NCI-H510A (cell line): ENCODE data around the gene EREG.

Source experiments
- DNase-seq: peaks from one replicate; lab custom pipeline; 2025; lab: John Stamatoyannopoulos, UW

Gene EREG

DNA sequence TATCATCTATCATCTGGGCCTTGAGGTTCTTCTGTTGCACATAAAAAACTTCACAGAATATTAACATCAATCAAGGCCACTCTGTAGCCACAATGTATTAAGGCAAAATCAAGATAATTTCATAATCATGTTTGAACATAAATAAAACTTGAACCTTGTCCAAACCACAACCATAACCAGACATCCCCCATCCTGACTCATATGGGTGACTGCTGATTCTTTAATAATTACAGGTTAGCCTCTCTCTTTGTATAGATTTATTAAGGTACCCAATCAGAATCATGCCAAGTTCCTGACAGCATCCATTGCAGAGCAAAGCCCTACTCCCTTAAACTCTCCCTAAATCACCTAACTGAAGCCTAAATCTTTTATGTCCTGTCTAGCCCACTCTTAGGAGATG lies 63.3 kb downstream of the EREG start:
- no peak for DNase-seq

DNA sequence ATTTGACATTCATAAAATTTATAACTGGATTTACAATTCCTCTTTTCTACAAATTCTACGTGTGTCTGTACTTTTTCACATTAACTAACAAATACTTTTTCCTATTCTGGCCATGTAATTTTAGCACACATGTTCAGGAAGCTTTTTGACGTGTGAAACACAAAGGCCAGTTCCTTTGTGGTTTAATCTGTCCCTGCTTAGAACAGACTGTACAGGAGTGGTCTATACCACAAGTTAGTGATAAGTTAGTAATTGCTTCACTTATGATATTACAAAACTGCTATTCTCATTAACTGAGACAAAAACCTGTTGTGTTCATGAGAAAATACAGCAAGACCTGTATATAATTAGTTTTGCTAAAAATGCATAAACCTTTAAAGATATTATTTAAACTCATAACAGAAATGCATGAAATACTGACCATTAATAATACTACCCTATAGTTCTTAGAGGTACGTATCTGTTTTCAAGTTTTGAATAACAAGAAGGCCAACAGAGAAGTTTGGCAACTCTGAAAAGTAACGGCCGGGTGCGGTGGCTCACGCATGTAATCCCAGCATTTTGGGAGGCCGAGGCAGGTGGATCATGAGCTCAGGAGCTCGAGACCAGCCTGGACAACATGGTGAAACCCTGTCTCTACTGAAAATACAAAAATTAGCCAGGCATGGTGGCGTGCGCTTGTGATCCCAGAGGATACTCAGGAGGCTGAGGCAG lies 66.3 kb downstream of the EREG start:
- DNase-seq = no peak

DNA sequence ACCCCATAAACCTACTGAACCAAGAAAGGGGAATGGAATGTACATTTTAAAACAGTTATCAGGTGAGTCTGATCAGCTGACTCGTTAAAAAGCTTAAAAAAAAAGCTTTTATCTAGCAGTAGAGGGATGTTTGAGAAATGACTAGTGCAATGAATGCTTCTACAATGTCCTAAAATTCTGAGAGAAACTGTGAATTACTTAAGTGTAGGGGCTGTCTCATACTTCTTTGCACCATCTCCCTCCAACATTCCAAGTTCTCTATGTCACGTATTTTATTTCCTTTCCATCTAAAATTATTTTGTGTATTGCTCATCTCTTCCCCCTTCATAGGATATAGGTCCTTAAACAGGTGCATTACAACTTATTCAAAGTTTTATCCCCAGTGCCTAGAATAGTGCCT lies 68.1 kb downstream of the EREG start:
- DNase-seq = no peak

DNA sequence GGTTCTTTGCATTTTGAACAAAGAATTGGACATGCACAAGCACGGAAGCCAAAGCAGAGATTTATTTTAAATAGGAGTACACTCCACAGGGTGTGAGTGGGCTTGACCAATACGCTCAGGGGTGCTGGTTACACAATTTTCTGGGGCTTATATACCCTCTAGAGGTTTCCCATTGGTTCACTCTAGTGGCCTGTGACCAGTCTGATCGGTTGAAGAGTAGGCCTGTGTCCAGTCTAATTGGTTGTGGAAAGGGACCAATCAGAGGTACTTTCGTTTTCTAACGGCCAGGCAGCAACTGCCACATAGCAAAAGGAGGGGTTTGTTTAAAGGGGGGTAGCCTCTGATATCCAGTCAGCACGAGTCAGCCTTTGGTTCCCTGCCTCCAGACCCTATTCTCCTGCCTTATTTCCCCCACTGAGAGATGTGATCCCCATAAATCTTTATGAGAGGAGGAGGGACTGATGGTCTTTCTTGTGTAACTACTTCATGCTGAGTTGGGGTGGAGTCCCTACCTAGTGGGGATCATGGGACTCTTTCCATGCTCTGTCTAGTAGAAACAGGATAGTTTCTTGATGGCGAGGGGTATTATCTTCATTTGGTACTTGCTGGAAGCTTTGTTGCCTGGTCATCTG lies 68.7 kb downstream of the EREG start:
- DNase-seq = no peak

DNA sequence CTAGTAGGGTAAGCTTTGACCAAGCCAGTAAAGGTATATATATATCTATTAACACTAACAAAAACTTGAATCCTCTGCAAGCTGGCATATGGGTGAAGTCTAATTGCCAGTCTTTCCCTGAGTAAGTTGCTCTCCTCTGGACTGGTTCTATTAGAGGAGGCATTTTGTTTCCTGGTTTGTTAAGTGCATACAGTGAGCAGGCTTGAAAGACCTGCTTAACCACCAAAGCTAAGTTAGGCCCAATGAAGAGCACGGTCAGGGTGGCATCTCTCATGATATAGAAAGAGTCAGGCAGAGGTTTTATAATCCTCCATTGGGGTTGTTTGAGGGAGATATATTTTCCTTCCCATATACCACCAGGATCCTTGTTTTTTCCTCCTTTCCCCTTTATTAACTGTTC lies 70.4 kb downstream of the EREG start:
- no peak for DNase-seq

DNA sequence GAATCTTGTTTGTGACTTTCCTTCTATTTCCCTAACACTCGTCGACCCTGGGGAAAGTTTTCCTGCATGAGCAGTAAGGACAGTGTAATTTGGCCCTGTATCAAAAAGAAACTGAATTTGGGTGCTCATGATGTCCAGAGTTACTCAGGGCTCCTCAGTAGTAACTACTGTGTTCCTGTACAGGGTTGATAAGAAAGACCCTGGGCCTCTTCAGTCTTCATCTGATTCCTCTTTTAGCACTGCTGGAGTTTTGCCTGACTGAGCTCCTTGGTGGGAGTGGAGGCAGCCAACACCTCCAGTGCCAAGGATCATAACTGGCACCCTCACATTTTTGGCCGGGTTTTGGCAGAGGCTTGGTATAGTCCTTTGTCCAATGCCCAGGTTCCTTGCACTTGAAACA lies 72.9 kb downstream of the EREG start:
- DNase-seq = no peak
